GM21825 (cell line): Measurements from ENCODE around the gene PPARD.
"Not testable (repeated sequence)": the region's sequence is repeated elsewhere in the genome, so short reads cannot be mapped to it uniquely, and the experiment has no call there.

Experiments used
- ATAC-seq: cut with Tn5 transposase; IDR thresholded peaks from one replicate; pipeline ENCODE4 v1.9.1; 2021; ENCODE audit warnings: mild to moderate bottlenecking, moderate library complexity; ENCODE audit not compliant: unreplicated experiment

PPARD gene

GRCh38 chr6:35403544-35404442 lies 61.4 kb downstream of the PPARD start:
- ATAC-seq, result no peak

GRCh38 chr6:35406711-35407485 lies 64.5 kb downstream of the PPARD start:
- ATAC-seq, result no peak

- ATAC-seq, result no peak
Measured at GRCh38 chr6:35409245-35409644, 66.9 kb downstream of the PPARD start.

- ATAC-seq, result no peak
Measured at GRCh38 chr6:35410131-35410530, 67.8 kb downstream of the PPARD start.

GRCh38 chr6:35411066-35411465 lies 68.7 kb downstream of the PPARD start:
- no peak for ATAC-seq

- no peak for ATAC-seq
Measured at GRCh38 chr6:35412102-35412501, 69.7 kb downstream of the PPARD start.

GRCh38 chr6:35413911-35414310 lies 71.6 kb downstream of the PPARD start:
- ATAC-seq, result no peak

- ATAC-seq, result no peak
Measured at GRCh38 chr6:35415065-35415891, 72.9 kb downstream of the PPARD start.

GRCh38 chr6:35417979-35418661 lies 75.8 kb downstream of the PPARD start:
- ATAC-seq, result no peak

- ATAC-seq, result no peak
Measured at GRCh38 chr6:35419417-35419816, 77.1 kb downstream of the PPARD start.

- no peak for ATAC-seq
Measured at GRCh38 chr6:35419961-35420360, 77.6 kb downstream of the PPARD start.

- ATAC-seq, result no peak
Measured at GRCh38 chr6:35425284-35425683, 82.9 kb downstream of the PPARD start.

GRCh38 chr6:35426074-35426473 lies 83.7 kb downstream of the PPARD start:
- no peak for ATAC-seq

- no peak for ATAC-seq
Measured at GRCh38 chr6:35427435-35427834, 85.1 kb downstream of the PPARD start.

- ATAC-seq, result no peak
Measured at GRCh38 chr6:35427851-35428321, 85.5 kb downstream of the PPARD start.

GRCh38 chr6:35428421-35429149 lies 86.2 kb downstream of the PPARD start:
- ATAC-seq, result no peak

- no peak for ATAC-seq
Measured at GRCh38 chr6:35429463-35429862, 87.1 kb downstream of the PPARD start.

GRCh38 chr6:35432291-35432690 lies 89.9 kb downstream of the PPARD start:
- no peak for ATAC-seq

- ATAC-seq, result not testable (repeated sequence)
Measured at GRCh38 chr6:35432702-35433101, 90.3 kb downstream of the PPARD start.
